ENCODE measurements around the gene RPL35A. TPM values are rescaled to one million over a fixed set of nuclear protein-coding genes. Genes with fewer than 3 reads are reported as not detected.
"Not testable (repeated sequence)": the region's sequence is repeated elsewhere in the genome, so short reads cannot be mapped to it uniquely, and the experiment has no call there.

RPL35A gene
- total RNA-seq, 2 experiments from 2014 or later, result 2,199 to 2,238 TPM

- peak overlapping the region; percentile 1 for H3K4me3 Mint-ChIP-seq
- H3K36me3 Mint-ChIP-seq (ENCODE audit: low read depth), result peaks cover 69% of the 10 kb centered on the region
- intact Hi-C loops (cut with DNase I, micrococcal nuclease), result loop anchor here (10.0 kb wide), 2 partner anchors 128 to 662 kb away; partner anchors contain the start of gene DLG1 (in 1 of the 2)
- H3K4me3 ChIP-seq (ENCODE audit: low read length), result no peak overlapping the region
- ChIA-PET POLR2A (no interaction called here), CTCF (interaction anchor here (0.9 kb wide), 1 partner anchor 51 kb away, joined by 3 read pairs; no protein-coding TSS in a partner anchor)
- no peak overlapping the region for H3K27ac ChIP-seq (ENCODE audit: low read depth in 1 of 2, low read length in 2 of 2)
- no peak for TF ChIP-seq CTCF (IDR thresholded peaks at IDR 0.05)
- no peaks in the 10 kb centered on the region for H3K9me3 Mint-ChIP-seq
- no peaks in the 10 kb centered on the region for H3K9me3 ChIP-seq (ENCODE audit: control insufficient read depth in 1 of 2, insufficient read depth in 1 of 2, low read length in 2 of 2)
- peaks cover 62% of the 10 kb centered on the region for H3K4me1 Mint-ChIP-seq (ENCODE audit: low read depth)
- H3K27me3 Mint-ChIP-seq, result no peaks in the 10 kb centered on the region
- DNase-seq, result no peak
- no peak for ATAC-seq (ENCODE audit: poor library complexity)
- peaks cover 63% of the 10 kb centered on the region for H3K36me3 ChIP-seq (ENCODE audit: insufficient read depth, low read length)
- peak overlapping the region; percentile 38 for H3K27ac Mint-ChIP-seq
- no peaks in the 10 kb centered on the region for H3K27me3 ChIP-seq (ENCODE audit: control insufficient read depth in 1 of 2, insufficient read depth in 2 of 2, low read length in 2 of 2)
- peaks cover 51% of the 10 kb centered on the region for H3K4me1 ChIP-seq (ENCODE audit: insufficient read depth, low read length)
Measured at GRCh38 chr3:197956626-197956988, 6.6 kb downstream of the RPL35A start.

- peak in 1 of 14 experiments; percentile 33 for DNase-seq
- no peak for ATAC-seq (ENCODE audit: poor library complexity)
- H3K9me3 ChIP-seq (ENCODE audit: control insufficient read depth in 1 of 2, insufficient read depth in 1 of 2, low read length in 2 of 2), result no peaks in the 10 kb centered on the region
- ChIA-PET CTCF (no interaction called here), POLR2A (interaction anchor here (0.6 to 5.1 kb wide), 2 partner anchors 8 to 80 kb away, joined by 3 to 41 read pairs; partner anchors contain the start of gene RPL35A)
- no peaks in the 10 kb centered on the region for H3K27me3 ChIP-seq (ENCODE audit: control insufficient read depth in 1 of 2, insufficient read depth in 2 of 2, low read length in 2 of 2)
- Mint-ChIP-seq H3K27ac (peak overlapping the region; percentile 38), H3K27me3 (no peaks in the 10 kb centered on the region), H3K4me1 (ENCODE audit: low read depth) (peaks cover 71% of the 10 kb centered on the region), H3K4me3 (peak overlapping the region; percentile 12), H3K36me3 (ENCODE audit: low read depth) (peaks cover 60% of the 10 kb centered on the region), H3K9me3 (no peaks in the 10 kb centered on the region)
- no peak for TF ChIP-seq CTCF (IDR thresholded peaks at IDR 0.05)
- peaks cover 43% of the 10 kb centered on the region for H3K4me1 ChIP-seq (ENCODE audit: insufficient read depth, low read length)
- intact Hi-C loops (cut with DNase I, micrococcal nuclease), result loop anchor here (1.0 to 10.0 kb wide), 3 partner anchors 7 to 663 kb away; partner anchors contain the start of genes DLG1 (in 1 of the 2) and RPL35A (in 1 of the 2)
- peak overlapping the region in 1 of 2 donors; percentile 23 for H3K27ac ChIP-seq (ENCODE audit: low read depth in 1 of 2, low read length in 2 of 2)
- peaks cover 52% of the 10 kb centered on the region for H3K36me3 ChIP-seq (ENCODE audit: insufficient read depth, low read length)
- no peak overlapping the region for H3K4me3 ChIP-seq (ENCODE audit: low read length)
Measured at GRCh38 chr3:197957790-197958133, 7.8 kb downstream of the RPL35A start.

GRCh38 chr3:197958346-197958745, 8.4 kb downstream of the RPL35A start:
- H3K4me1 ChIP-seq (ENCODE audit: insufficient read depth, low read length), result peaks cover 37% of the 10 kb centered on the region
- POLR2A ChIA-PET, result interaction anchor here (0.6 to 5.1 kb wide), 2 partner anchors 8 to 80 kb away, joined by 3 to 41 read pairs; partner anchors contain the start of gene RPL35A
- no peaks in the 10 kb centered on the region for H3K27me3 ChIP-seq (ENCODE audit: control insufficient read depth in 1 of 2, insufficient read depth in 2 of 2, low read length in 2 of 2)
- ATAC-seq (ENCODE audit: poor library complexity) (no peak), DNase-seq (no peak)
- CTCF ChIA-PET, result interaction anchor here (1.2 kb wide), 1 partner anchor 16 kb away, joined by 3 read pairs; no protein-coding TSS in a partner anchor
- no peak overlapping the region for H3K4me3 ChIP-seq (ENCODE audit: low read length)
- H3K9me3 Mint-ChIP-seq, result no peaks in the 10 kb centered on the region
- H3K27ac ChIP-seq (ENCODE audit: low read depth in 1 of 2, low read length in 2 of 2), result peak overlapping the region in 1 of 2 donors; percentile 30
- TF ChIP-seq CTCF (IDR thresholded peaks at IDR 0.05), result no peak
- H3K36me3 ChIP-seq (ENCODE audit: insufficient read depth, low read length), result peaks cover 47% of the 10 kb centered on the region
- H3K4me3 Mint-ChIP-seq, result peak overlapping the region; percentile 69
- no peaks in the 10 kb centered on the region for H3K27me3 Mint-ChIP-seq
- H3K4me1 Mint-ChIP-seq (ENCODE audit: low read depth), result peaks cover 66% of the 10 kb centered on the region
- no peaks in the 10 kb centered on the region for H3K9me3 ChIP-seq (ENCODE audit: control insufficient read depth in 1 of 2, insufficient read depth in 1 of 2, low read length in 2 of 2)
- peak overlapping the region; percentile 82 for H3K27ac Mint-ChIP-seq
- peaks cover 54% of the 10 kb centered on the region for H3K36me3 Mint-ChIP-seq (ENCODE audit: low read depth)
- intact Hi-C loops (cut with DNase I, micrococcal nuclease), result loop anchor here (1.0 to 10.0 kb wide), 3 partner anchors 8 to 664 kb away; partner anchors contain the start of genes DLG1 (in 1 of the 2) and RPL35A (in 1 of the 2)

GRCh38 chr3:197958848-197959247, 8.9 kb downstream of the RPL35A start:
- DNase-seq; H3K27me3 Mint-ChIP-seq; H3K27me3 ChIP-seq (ENCODE audit: control insufficient read depth in 1 of 2, insufficient read depth in 2 of 2, low read length in 2 of 2); ATAC-seq (ENCODE audit: poor library complexity); H3K27ac ChIP-seq (ENCODE audit: low read depth in 1 of 2, low read length in 2 of 2); H3K4me3 ChIP-seq (ENCODE audit: low read length); H3K9me3 Mint-ChIP-seq; H3K9me3 ChIP-seq (ENCODE audit: control insufficient read depth in 1 of 2, insufficient read depth in 1 of 2, low read length in 2 of 2): not testable (repeated sequence)
- CTCF ChIA-PET, result interaction anchor here (1.2 kb wide), 1 partner anchor 16 kb away, joined by 3 read pairs; no protein-coding TSS in a partner anchor
- peaks cover 42% of the 10 kb centered on the region for H3K36me3 ChIP-seq (ENCODE audit: insufficient read depth, low read length)
- POLR2A ChIA-PET, result interaction anchor here (5.1 kb wide), 1 partner anchor 9 kb away, joined by 41 read pairs; the partner anchor contains the start of gene RPL35A
- intact Hi-C loops (cut with DNase I, micrococcal nuclease), result loop anchor here (1.0 to 10.0 kb wide), 3 partner anchors 9 to 664 kb away; partner anchors contain the start of genes DLG1 (in 1 of the 2) and RPL35A (in 1 of the 2)
- peaks cover 36% of the 10 kb centered on the region for H3K4me1 ChIP-seq (ENCODE audit: insufficient read depth, low read length)
- H3K4me1 Mint-ChIP-seq (ENCODE audit: low read depth), result peaks cover 61% of the 10 kb centered on the region
- H3K36me3 Mint-ChIP-seq (ENCODE audit: low read depth), result peaks cover 50% of the 10 kb centered on the region
- peak overlapping the region; percentile 69 for H3K4me3 Mint-ChIP-seq
- H3K27ac Mint-ChIP-seq, result peak overlapping the region; percentile 95
